Measurements from ENCODE around the gene CARMIL1.

- TF ChIP-seq POLR2A (IDR thresholded peaks at IDR 0.05; ENCODE audit: low read depth, low read length): no peak
- TF ChIP-seq CBX5 (IDR thresholded peaks at IDR 0.05; ENCODE audit: low read depth): no peak
- no peak for TF ChIP-seq TARDBP (IDR thresholded peaks at IDR 0.05; ENCODE audit: borderline replicate concordance)
- no peak for TF ChIP-seq IKZF1 (conservative IDR thresholded peaks at IDR 0.05)
Measured at GRCh38 chr6:25365154-25365553, 86.0 kb downstream of the CARMIL1 start.
